Loucy (cell line): Measurements from ENCODE around the gene DPH6.

Experiments
- EZH2phosphoT487 ChIP-seq: fragments of 200-600 bp; IDR thresholded peaks from 2 replicates; pipeline ENCODE4 v1.6.1; 2018; ENCODE audit warnings: antibody characterized with exemption, mild to moderate bottlenecking, moderate library complexity, borderline replicate concordance
- TF ChIP-seq, protein P1 (sequence below): fragments of 200-600 bp; sonication (generic); conservative IDR thresholded peaks from 2 replicates; pipeline ENCODE4 v1.5.1; 2014; ENCODE audit warnings: mild to moderate bottlenecking, antibody characterized with exemption, low read length

DNA sequence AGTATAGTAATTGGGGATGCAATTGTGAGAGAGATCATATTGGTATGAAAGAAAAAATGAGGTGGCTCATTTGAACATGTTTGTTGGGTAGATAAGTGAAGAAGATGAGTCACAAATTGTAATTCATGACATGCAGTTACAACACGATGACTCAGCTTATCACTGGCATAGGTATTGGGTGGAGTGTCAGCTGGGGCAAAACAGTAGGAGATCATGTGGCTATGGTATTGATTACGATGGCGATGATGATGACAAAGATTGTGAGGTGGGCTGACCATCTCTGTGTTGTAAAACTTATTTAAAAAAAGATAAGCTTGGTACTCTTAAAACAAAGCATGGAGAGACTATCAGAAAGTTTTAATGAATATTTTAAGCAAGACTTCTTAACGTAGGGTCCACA is 11.6 kb upstream of the DPH6 start:
- TF ChIP-seq, protein P1, sequence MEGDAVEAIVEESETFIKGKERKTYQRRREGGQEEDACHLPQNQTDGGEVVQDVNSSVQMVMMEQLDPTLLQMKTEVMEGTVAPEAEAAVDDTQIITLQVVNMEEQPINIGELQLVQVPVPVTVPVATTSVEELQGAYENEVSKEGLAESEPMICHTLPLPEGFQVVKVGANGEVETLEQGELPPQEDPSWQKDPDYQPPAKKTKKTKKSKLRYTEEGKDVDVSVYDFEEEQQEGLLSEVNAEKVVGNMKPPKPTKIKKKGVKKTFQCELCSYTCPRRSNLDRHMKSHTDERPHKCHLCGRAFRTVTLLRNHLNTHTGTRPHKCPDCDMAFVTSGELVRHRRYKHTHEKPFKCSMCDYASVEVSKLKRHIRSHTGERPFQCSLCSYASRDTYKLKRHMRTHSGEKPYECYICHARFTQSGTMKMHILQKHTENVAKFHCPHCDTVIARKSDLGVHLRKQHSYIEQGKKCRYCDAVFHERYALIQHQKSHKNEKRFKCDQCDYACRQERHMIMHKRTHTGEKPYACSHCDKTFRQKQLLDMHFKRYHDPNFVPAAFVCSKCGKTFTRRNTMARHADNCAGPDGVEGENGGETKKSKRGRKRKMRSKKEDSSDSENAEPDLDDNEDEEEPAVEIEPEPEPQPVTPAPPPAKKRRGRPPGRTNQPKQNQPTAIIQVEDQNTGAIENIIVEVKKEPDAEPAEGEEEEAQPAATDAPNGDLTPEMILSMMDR, result no peak
- TF ChIP-seq EZH2phosphoT487, result no peak
